ENCODE results near the gene XAB2. TPM values are rescaled to one million over a fixed set of nuclear protein-coding genes. Genes with fewer than 3 reads are reported as not detected.
"Not testable (repeated sequence)": the region's sequence is repeated elsewhere in the genome, so short reads cannot be mapped to it uniquely, and the experiment has no call there.

The XAB2 gene
- total RNA-seq, 4 donors from 2014 or later, result 27.8 to 123 (median 57.3) TPM

GRCh38 chr19:7589822-7590221 is 39.5 kb downstream of the XAB2 start:
- intact Hi-C loops (cut with DNase I; ENCODE audit: low total_unique reads), result loop anchor here (2.0 kb wide), 1 partner anchor 239 kb away; no protein-coding TSS in a partner anchor
- no peak for DNase-seq
- WGBS, 2 donors (ENCODE audit: low coverage in 1 of 2), result 86 to 92% methylated on average over 3 to 7 of the region's 7 CpGs
- H3K27ac ChIP-seq, result no peak overlapping the region
- H3K4me1 ChIP-seq, result no peaks in the 10 kb centered on the region
- in situ Hi-C loops (cut with MboI; ENCODE audit: low pct_ligation_motif_present in 1 of 4, low pct_unique_long_range_greater_than_20kb in 1 of 4, low sequenced_read_pairs in 3 of 4), result no loop called here
- no peak overlapping the region for H3K4me3 ChIP-seq
- TF ChIP-seq EP300 (IDR thresholded peaks at IDR 0.05; ENCODE audit: low read depth) (no peak), CTCF (IDR thresholded peaks at IDR 0.05) (no peak), POLR2AphosphoS5 (IDR thresholded peaks at IDR 0.05) (no peak), POLR2A (IDR thresholded peaks at IDR 0.05) (no peak)
- no peaks in the 10 kb centered on the region for H3K9me3 ChIP-seq
- peaks cover 31% of the 10 kb centered on the region for H3K27me3 ChIP-seq
- H3K36me3 ChIP-seq, result no peaks in the 10 kb centered on the region

DNA sequence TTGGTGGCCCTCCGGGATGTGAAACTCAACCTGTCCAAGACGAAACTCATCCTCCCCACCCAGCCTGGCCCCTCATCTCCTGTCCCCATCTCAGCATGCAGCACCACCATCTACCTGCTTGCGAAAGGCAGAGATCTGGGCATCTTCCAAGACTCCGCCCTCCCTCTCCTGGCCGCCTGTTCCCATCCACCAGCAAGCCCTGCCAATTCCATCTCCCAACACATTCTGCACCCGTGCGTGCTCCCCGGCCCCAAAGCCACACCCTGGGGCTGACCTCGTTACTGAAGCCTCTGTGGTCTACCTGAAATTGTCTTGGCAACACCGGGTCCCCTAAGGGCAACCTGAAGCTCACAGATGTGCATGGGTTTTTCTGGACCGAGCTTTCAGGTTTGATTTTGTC is 46.9 kb downstream of the XAB2 start:
- Histone ChIP-seq H3K27me3 (peaks cover 2% of the 10 kb centered on the region), H3K9me3 (no peaks in the 10 kb centered on the region), H3K27ac (no peak overlapping the region), H3K4me3 (no peak overlapping the region), H3K36me3 (no peaks in the 10 kb centered on the region), H3K4me1 (no peaks in the 10 kb centered on the region)
- no peak for DNase-seq
- 42 to 48% methylated on average over 6 to 11 of the region's 11 CpGs for WGBS, 2 donors (ENCODE audit: low coverage in 1 of 2)
- intact Hi-C loops (cut with DNase I; ENCODE audit: low total_unique reads) (no loop called here), in situ Hi-C loops (cut with MboI; ENCODE audit: low pct_ligation_motif_present in 1 of 4, low pct_unique_long_range_greater_than_20kb in 1 of 4, low sequenced_read_pairs in 3 of 4) (no loop called here)
- TF ChIP-seq POLR2A (IDR thresholded peaks at IDR 0.05), result no peak
- no peak for TF ChIP-seq POLR2AphosphoS5 (IDR thresholded peaks at IDR 0.05)
- TF ChIP-seq EP300 (IDR thresholded peaks at IDR 0.05; ENCODE audit: low read depth), result no peak
- no peak for TF ChIP-seq CTCF (IDR thresholded peaks at IDR 0.05)

DNA sequence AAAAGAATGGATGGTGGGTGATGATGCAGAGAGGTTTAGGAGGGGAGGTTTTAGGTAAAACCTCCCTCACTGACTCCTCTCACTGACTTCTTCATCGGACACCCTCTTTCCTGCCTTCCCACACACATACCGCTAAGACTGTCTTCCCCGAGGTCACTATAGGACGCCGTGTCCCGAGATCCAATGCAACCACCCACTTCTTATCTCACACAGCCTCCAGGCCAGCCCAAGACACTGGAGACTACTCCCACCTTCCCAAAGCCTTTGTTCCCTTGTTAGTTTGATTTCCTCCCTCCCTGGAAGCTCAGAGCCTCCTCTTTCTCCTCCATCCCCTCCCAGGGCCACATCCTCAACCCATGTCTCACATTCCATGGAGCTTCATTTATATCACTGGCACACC is 50.2 kb downstream of the XAB2 start:
- TF ChIP-seq EP300 (IDR thresholded peaks at IDR 0.05; ENCODE audit: low read depth), result no peak
- no peak for TF ChIP-seq CTCF (IDR thresholded peaks at IDR 0.05)
- no peak for TF ChIP-seq POLR2AphosphoS5 (IDR thresholded peaks at IDR 0.05)
- TF ChIP-seq POLR2A (IDR thresholded peaks at IDR 0.05), result no peak
- intact Hi-C loops (cut with DNase I; ENCODE audit: low total_unique reads) (no loop called here), in situ Hi-C loops (cut with MboI; ENCODE audit: low pct_ligation_motif_present in 1 of 4, low pct_unique_long_range_greater_than_20kb in 1 of 4, low sequenced_read_pairs in 3 of 4) (no loop called here)
- 63 to 79% methylated on average over 6 of the region's 6 CpGs for WGBS, 2 donors (ENCODE audit: low coverage in 1 of 2)
- no peaks in the 10 kb centered on the region for H3K36me3 ChIP-seq
- no peaks in the 10 kb centered on the region for H3K9me3 ChIP-seq
- H3K27me3 ChIP-seq, result peaks cover 2% of the 10 kb centered on the region
- no peaks in the 10 kb centered on the region for H3K4me1 ChIP-seq
- no peak for DNase-seq
- no peak overlapping the region for H3K27ac ChIP-seq
- H3K4me3 ChIP-seq, result no peak overlapping the region

GRCh38 chr19:7578127-7578526 is 51.2 kb downstream of the XAB2 start:
- H3K36me3 ChIP-seq, result no peaks in the 10 kb centered on the region
- no peaks in the 10 kb centered on the region for H3K9me3 ChIP-seq
- H3K4me1 ChIP-seq, result no peaks in the 10 kb centered on the region
- in situ Hi-C loops (cut with MboI; ENCODE audit: low pct_ligation_motif_present in 1 of 4, low pct_unique_long_range_greater_than_20kb in 1 of 4, low sequenced_read_pairs in 3 of 4), result no loop called here
- intact Hi-C loops (cut with DNase I; ENCODE audit: low total_unique reads), result no loop called here
- 63 to 87% methylated on average over 3 to 6 of the region's 6 CpGs for WGBS, 2 donors (ENCODE audit: low coverage in 1 of 2)
- TF ChIP-seq POLR2A (IDR thresholded peaks at IDR 0.05) (no peak), POLR2AphosphoS5 (IDR thresholded peaks at IDR 0.05) (no peak), EP300 (IDR thresholded peaks at IDR 0.05; ENCODE audit: low read depth) (no peak), CTCF (IDR thresholded peaks at IDR 0.05) (no peak)
- no peak overlapping the region for H3K4me3 ChIP-seq
- no peaks in the 10 kb centered on the region for H3K27me3 ChIP-seq
- H3K27ac ChIP-seq, result no peak overlapping the region
- DNase-seq, result no peak

DNA sequence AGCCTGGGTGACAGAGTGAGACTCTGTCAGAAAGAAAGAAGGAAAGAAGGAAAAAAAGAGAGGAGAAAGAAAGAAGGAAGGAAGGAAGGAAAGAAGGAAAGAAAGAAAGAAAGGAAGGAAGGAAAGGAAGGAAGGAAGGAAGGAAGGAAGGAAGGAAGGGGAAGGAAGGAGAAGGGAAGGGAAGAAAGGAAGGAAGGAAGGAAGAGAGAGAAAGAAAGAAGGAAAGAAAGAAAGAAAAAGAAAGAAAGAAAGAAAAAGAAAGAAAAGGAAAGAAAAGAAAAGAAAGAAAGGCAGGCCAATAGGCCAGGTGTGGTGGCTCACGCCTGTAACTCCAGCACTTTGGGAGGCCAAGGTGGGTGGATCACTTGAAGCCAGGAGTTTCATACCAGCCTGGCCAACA is 51.9 kb downstream of the XAB2 start:
- WGBS, 2 donors (ENCODE audit: low coverage in 1 of 2), result 90 to 100% methylated on average over 1 of the region's 1 CpG
- H3K9me3 ChIP-seq; DNase-seq; H3K27ac ChIP-seq; H3K27me3 ChIP-seq; H3K4me1 ChIP-seq; H3K36me3 ChIP-seq; H3K4me3 ChIP-seq; intact Hi-C loops (cut with DNase I; ENCODE audit: low total_unique reads); in situ Hi-C loops (cut with MboI; ENCODE audit: low pct_ligation_motif_present in 1 of 4, low pct_unique_long_range_greater_than_20kb in 1 of 4, low sequenced_read_pairs in 3 of 4): not testable (repeated sequence)

All from transverse colon (tissue), 4 donors.